ENCODE measurements around the gene PKN3. TPM values are rescaled to one million over a fixed set of nuclear protein-coding genes. Genes with fewer than 3 reads are reported as not detected.
A peak's percentile ranks its signal among the peaks of the same experiment; 100 is the strongest.

Gene PKN3
- total and polyA plus RNA-seq, 9 of the 15 experiments (the other 6 are each of a cell fraction or from before 2014, with no cell fraction given) = 0.82 to 49.2 (median 19.7) TPM

- TF ChIP-seq ZBTB17 (CRISPR knock-in tag; IDR thresholded peaks at IDR 0.05) (peak; percentile 88), E4F1 (CRISPR knock-in tag; IDR thresholded peaks at IDR 0.05; ENCODE audit: borderline replicate concordance) (peak; percentile 22; the same call in 1 of the 2 replicates), ZNF384 (IDR thresholded peaks at IDR 0.05; ENCODE audit: low read depth, low read length) (0 out of 2 replicates have a peak, but pooled peaks have one; percentile 3), ZNF121 (CRISPR knock-in tag; conservative IDR thresholded peaks at IDR 0.05) (no peak), ZMIZ1 (IDR thresholded peaks at IDR 0.05; ENCODE audit: low read depth in 2 of 2, low read length in 2 of 2) (0 out of 4 replicates have a peak, but pooled peaks of 1 of the 2 experiments have one; percentile 19), NEUROD1 (IDR thresholded peaks at IDR 0.05; ENCODE audit: borderline replicate concordance, low read depth, low read length, partially characterized antibody) (no peak), CBX8 (IDR thresholded peaks at IDR 0.05; ENCODE audit: borderline replicate concordance, extremely low read depth, low read depth, low read length, poor library complexity, severe bottlenecking) (no peak), ATF4 (CRISPR knock-in tag; IDR thresholded peaks at IDR 0.05) (peak; percentile 64; the same call in 1 of the 2 replicates), ZNF217 (CRISPR knock-in tag; IDR thresholded peaks at IDR 0.05) (no peak), RHOXF2B (CRISPR knock-in tag; conservative IDR thresholded peaks at IDR 0.05) (no peak), ZSCAN29 (IDR thresholded peaks at IDR 0.05) (no peak; the same call in 1 of the 2 replicates), E2F3 (CRISPR knock-in tag; IDR thresholded peaks at IDR 0.05) (peak; percentile 94)
- TF ChIP-seq, protein P1, sequence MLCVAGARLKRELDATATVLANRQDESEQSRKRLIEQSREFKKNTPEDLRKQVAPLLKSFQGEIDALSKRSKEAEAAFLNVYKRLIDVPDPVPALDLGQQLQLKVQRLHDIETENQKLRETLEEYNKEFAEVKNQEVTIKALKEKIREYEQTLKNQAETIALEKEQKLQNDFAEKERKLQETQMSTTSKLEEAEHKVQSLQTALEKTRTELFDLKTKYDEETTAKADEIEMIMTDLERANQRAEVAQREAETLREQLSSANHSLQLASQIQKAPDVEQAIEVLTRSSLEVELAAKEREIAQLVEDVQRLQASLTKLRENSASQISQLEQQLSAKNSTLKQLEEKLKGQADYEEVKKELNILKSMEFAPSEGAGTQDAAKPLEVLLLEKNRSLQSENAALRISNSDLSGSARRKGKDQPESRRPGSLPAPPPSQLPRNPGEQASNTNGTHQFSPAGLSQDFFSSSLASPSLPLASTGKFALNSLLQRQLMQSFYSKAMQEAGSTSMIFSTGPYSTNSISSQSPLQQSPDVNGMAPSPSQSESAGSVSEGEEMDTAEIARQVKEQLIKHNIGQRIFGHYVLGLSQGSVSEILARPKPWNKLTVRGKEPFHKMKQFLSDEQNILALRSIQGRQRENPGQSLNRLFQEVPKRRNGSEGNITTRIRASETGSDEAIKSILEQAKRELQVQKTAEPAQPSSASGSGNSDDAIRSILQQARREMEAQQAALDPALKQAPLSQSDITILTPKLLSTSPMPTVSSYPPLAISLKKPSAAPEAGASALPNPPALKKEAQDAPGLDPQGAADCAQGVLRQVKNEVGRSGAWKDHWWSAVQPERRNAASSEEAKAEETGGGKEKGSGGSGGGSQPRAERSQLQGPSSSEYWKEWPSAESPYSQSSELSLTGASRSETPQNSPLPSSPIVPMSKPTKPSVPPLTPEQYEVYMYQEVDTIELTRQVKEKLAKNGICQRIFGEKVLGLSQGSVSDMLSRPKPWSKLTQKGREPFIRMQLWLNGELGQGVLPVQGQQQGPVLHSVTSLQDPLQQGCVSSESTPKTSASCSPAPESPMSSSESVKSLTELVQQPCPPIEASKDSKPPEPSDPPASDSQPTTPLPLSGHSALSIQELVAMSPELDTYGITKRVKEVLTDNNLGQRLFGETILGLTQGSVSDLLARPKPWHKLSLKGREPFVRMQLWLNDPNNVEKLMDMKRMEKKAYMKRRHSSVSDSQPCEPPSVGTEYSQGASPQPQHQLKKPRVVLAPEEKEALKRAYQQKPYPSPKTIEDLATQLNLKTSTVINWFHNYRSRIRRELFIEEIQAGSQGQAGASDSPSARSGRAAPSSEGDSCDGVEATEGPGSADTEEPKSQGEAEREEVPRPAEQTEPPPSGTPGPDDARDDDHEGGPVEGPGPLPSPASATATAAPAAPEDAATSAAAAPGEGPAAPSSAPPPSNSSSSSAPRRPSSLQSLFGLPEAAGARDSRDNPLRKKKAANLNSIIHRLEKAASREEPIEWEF (CRISPR knock-in tag; IDR thresholded peaks at IDR 0.05) = no peak
Measured at GRCh38 chr9:128688501-128689292, 13.6 kb upstream of the PKN3 start, which contains the start of gene SET (continued).

Measured in K562 (cell line).